Measurements from ENCODE around the gene ARHGDIB.

Gene ARHGDIB

GRCh38 chr12:14961466-14962152, at the start of gene ARHGDIB:
Gene ARHGDIB (minus strand): TSS chr12:14961601. CDS start chr12:14950712, 10,889 bp downstream.
- DNase-seq (ENCODE audit: low read depth in 2 of 2): peak in 1 of 2 donors; percentile 60

GRCh38 chr12:15011162-15011561, 49.8 kb upstream of the ARHGDIB start:
- no peak for DNase-seq (ENCODE audit: low read depth in 2 of 2)

- DNase-seq (ENCODE audit: low read depth in 2 of 2): no peak
Observed at GRCh38 chr12:15007551-15007950, 46.1 kb upstream of the ARHGDIB start.

- DNase-seq (ENCODE audit: low read depth in 2 of 2): no peak
Observed at GRCh38 chr12:15005064-15005463, 43.7 kb upstream of the ARHGDIB start.

- no peak for DNase-seq (ENCODE audit: low read depth in 2 of 2)
Observed at GRCh38 chr12:15004421-15004820, 43.0 kb upstream of the ARHGDIB start.

GRCh38 chr12:15001733-15002382, 40.5 kb upstream of the ARHGDIB start:
- no peak for DNase-seq (ENCODE audit: low read depth in 2 of 2)

- DNase-seq (ENCODE audit: low read depth in 2 of 2): no peak
Observed at GRCh38 chr12:15000575-15000974, 39.2 kb upstream of the ARHGDIB start.

- no peak for DNase-seq (ENCODE audit: low read depth in 2 of 2)
Observed at GRCh38 chr12:14999695-15000365, 38.4 kb upstream of the ARHGDIB start.

- no peak for DNase-seq (ENCODE audit: low read depth in 2 of 2)
Observed at GRCh38 chr12:14999021-14999694, 37.8 kb upstream of the ARHGDIB start.

- DNase-seq (ENCODE audit: low read depth in 2 of 2): no peak
Observed at GRCh38 chr12:14997998-14998397, 36.6 kb upstream of the ARHGDIB start.

GRCh38 chr12:14995583-14996425, 34.4 kb upstream of the ARHGDIB start:
- no peak for DNase-seq (ENCODE audit: low read depth in 2 of 2)

- no peak for DNase-seq (ENCODE audit: low read depth in 2 of 2)
Observed at GRCh38 chr12:14994610-14995009, 33.2 kb upstream of the ARHGDIB start.

GRCh38 chr12:14993537-14994266, 32.3 kb upstream of the ARHGDIB start:
- no peak for DNase-seq (ENCODE audit: low read depth in 2 of 2)

GRCh38 chr12:14993117-14993516, 31.7 kb upstream of the ARHGDIB start:
- DNase-seq (ENCODE audit: low read depth in 2 of 2): no peak

- no peak for DNase-seq (ENCODE audit: low read depth in 2 of 2)
Observed at GRCh38 chr12:14992673-14993072, 31.3 kb upstream of the ARHGDIB start.

- no peak for DNase-seq (ENCODE audit: low read depth in 2 of 2)
Observed at GRCh38 chr12:14991069-14991468, 29.7 kb upstream of the ARHGDIB start.

GRCh38 chr12:14989790-14990189, 28.4 kb upstream of the ARHGDIB start:
- no peak for DNase-seq (ENCODE audit: low read depth in 2 of 2)

- no peak for DNase-seq (ENCODE audit: low read depth in 2 of 2)
Observed at GRCh38 chr12:14988035-14988434, 26.6 kb upstream of the ARHGDIB start.

GRCh38 chr12:14986449-14986848, 25.0 kb upstream of the ARHGDIB start:
- no peak for DNase-seq (ENCODE audit: low read depth in 2 of 2)

GRCh38 chr12:14984766-14985285, 23.4 kb upstream of the ARHGDIB start:
- no peak for DNase-seq (ENCODE audit: low read depth in 2 of 2)
